Measurements from ENCODE around the gene ZNF580.

The ZNF580 gene

DNA sequence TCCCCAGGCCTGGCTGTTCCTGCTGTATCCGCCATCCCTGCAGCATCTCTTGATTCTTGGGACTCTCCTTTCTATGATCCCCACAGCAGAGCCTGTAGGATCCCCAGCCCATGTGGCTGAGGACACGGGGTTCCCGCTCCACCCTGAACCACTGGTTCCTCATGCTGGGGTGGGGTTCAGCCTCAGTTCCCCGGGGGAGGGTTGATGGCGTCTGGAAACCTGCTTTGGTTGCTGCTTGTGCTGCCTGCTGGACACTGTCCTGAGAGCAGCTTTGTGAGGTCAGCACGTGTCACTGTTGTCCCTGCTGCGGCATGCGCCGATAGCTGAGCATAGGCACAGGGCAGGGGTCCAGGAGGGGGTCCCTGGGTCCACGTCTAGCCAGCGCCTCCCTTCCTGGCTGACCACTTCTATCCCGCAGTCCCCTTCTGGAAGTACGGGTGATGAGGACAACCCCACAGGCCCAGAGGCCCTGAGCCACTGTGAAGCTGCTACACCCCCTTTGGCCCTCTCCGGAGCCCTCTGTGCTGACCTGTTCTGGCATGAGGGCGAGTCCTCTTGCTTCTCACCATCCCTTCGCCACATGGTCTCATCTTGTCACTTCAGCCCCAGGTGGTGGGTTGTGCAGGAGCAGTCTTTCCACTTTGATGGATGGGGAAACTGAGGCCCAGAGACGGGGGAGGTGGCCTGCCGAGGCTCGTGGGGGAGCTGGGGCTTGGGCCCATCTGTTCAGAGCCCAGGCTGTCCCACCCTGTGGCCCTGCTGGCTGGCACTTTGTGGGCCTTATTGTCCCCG lies 39.7 kb downstream of the ZNF580 start:
- DNase-seq: no peak

- DNase-seq: no peak
These were observed 40.6 kb downstream of the ZNF580 start for GRCh38 chr19:55681131-55682092.

DNA sequence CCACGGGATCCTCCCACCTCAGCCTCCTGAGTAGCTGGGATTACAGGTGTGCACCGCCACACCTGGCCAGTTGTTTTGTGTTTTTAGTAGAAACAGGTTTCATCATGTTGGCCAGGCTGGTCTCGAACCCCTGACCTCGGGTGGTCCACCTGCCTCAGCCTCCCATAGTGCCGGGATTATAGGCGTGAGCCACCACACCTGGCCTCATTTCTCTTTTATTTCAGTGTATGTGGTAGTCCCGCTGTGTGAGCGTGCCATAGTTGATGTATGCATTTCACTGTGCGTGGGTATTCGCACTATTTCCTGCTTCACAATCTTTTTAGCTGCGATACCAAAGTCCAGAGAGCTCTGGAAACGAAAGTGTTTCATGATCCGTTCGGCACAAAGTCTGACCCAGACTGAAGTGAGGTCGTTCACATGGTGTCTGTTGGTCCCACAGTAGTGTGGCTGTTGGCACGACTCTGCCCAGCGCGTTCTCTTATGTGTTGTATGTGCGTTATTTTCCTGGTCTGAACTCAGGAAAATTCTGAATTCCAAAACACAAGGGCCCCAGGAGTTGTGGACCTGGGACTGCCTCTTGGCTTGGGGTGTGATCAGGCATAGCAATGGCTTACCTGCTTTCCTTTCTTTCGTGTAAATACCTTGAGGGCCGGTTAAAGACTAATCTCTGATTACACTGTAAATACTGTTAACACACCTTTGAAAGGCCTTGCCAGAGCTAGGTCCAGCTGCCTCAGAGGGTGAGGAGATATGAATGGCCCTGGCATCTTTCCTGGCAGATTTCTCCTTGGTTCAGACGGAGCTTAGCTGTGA lies 42.9 kb downstream of the ZNF580 start:
- no peak for DNase-seq

DNA sequence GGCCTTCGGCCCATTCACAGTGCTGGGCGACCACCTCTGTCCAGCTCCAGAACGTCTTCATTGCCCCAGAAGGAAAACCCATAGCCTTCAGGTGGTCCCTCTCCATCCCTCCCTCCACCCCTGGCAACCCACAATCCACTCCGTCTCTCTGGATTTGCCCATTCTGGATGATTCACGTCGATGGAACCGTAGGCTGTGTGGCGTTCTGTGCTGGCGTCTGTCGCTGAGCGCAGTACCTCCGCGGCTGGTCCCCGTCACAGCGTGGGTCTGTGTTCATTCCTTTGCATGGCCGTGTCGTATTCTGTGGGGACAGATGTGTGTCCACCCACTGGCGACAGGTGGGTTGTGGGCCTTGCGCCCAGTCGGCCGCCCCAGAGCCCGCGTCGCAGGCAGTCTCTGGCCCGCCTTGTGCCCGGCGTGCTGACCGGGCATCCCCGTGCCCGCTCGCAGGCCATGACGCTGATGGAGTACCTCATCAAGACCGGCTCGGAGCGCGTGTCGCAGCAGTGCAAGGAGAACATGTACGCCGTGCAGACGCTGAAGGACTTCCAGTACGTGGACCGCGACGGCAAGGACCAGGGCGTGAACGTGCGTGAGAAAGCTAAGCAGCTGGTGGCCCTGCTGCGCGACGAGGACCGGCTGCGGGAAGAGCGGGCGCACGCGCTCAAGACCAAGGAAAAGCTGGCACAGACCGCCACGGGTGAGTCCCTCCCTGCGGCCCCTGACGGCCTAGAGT lies 44.3 kb downstream of the ZNF580 start:
- no peak for DNase-seq

GRCh38 chr19:55685776-55686175 lies 45.0 kb downstream of the ZNF580 start:
- no peak for DNase-seq

DNA sequence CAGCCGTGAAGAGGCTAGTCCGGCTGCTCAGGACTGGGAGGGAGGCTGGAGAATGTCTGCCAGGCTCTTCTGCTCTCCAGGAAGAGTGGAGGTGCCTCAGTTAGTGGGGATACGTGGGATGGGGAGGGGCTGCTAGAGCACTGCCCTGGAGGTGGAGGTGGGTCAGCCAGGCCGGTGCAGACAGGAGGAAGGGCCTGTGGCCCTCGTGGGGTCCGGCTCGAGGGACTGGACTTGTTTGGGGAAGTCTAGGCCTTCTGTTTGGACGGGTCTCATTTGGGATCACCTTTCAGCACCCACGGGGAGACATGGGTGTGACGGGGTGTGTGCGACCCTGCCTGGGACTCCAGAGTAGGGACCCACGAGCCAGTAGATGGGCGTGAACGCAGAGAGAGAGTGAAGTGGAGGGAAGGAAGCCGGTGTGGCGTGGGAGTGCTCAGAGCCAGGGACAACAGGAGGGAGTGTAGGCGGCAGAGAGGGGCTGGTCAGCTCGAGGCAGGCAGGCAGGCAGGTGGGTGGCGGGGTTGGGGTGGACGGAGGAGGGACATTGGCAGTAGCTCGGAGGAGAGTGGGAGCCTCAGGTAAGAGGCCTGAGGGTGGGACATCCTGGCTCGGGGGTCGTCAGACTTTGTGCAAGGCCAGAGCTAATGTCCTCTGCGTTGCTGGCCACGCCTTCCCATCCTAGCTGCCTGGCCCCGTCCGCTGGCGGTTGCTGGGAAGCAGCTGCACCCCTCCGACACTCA lies 45.7 kb downstream of the ZNF580 start:
- no peak for DNase-seq

DNA sequence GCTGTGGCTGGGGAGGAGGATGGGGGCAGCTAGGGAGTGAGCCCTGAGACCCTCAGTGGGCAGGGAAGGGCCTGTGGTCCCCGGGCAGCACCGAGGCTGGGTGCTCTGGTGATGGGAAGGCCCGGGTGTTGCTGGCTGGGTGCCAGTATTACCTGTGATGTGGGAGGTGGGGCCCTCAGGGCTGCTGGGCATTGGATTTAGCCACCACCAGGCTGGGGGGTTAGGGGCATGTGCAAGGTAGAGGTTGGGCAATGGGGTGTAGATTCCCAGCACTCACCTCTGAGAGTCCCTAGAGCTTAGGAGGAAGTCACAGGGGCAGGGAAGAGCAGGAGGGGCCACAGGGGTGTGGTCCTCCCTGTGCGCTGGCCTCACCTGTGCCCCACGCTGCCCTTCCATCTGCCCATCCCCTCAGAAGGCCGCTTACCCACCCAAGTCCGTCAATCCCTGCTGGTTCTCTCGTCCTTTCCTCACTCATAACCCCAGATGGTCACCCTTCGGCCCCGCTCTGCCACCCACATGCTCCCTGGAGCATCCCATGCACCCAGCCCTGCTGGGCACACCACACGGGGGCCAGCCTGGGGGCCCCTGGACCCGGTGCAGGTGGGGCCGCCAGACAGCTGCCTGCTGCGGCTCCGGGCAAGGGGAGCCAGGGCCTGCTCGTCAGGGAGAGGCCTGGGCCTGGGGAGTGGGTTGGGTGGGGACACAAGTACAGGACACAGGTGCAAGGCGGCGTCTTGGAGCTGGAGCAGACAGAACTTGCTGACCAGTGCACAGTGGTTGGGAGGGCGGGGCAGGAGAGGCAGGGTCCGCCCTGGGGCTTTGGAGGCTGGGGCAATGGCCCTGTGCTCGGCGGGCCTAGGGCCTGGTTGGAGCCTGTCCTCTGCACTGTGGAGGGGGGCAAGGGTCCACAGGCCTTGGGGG lies 46.7 kb downstream of the ZNF580 start:
- DNase-seq: no peak

GRCh38 chr19:55688422-55689218 lies 47.8 kb downstream of the ZNF580 start:
- DNase-seq: no peak

GRCh38 chr19:55689411-55690108 lies 48.8 kb downstream of the ZNF580 start:
- no peak for DNase-seq

- DNase-seq: no peak
These were observed 49.4 kb downstream of the ZNF580 start for GRCh38 chr19:55690109-55690768.

DNA sequence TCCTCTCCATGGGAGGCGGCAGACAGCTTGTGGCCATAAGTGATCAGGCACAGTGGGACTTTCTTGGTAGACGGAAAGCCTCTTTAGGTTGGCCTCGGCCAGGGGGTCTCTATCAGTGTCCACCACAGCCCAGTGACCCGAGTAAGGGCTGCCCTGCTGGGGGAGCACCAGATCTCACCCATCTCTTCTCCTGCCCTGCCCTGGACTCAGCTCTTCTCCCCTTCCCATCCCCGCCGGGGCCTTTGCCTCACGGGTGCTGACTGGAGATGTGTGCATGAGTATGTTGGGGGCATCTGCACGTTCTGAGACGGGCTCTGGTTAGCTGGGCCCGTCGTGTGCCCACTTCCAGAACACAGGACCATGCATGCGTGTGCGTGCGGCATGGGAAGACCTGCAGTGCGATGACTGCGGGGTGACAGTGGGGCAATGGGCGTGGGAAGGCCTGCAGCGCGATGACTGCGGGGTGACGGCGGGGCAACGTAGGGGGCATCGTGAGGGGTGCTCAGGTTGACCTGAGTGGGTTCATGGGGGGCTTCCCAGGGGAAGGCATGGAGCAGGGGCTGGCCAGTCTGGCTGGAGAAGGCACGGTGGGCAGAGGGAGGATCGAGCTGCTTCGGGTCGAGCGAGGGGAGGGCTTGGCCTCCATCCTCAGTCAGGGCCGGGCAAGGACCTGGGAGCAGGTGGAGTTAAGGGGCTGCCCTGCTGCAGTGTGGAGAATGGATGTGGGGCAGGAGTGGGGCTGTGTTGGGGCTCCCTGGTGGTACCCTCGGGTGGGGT lies 50.2 kb downstream of the ZNF580 start:
- no peak for DNase-seq

GRCh38 chr19:55691561-55692481 lies 51.0 kb downstream of the ZNF580 start:
- DNase-seq: no peak

- DNase-seq: no peak
These were observed 51.9 kb downstream of the ZNF580 start for GRCh38 chr19:55692681-55693081.
